Activated B cell treated with CpG ODN at 0.5 μM for 24 hours (primary cell): ENCODE measurements around the gene THSD4. TPM values are rescaled to one million over a fixed set of nuclear protein-coding genes. Genes with fewer than 3 reads are reported as not detected.

Experiments
- ATAC-seq: fragments of 200-7000 bp; cut with Tn5 transposase; one replicate; pipeline ENCODE4 v1.10.0; 2021; ENCODE audit warnings: low read depth, mild to moderate bottlenecking, moderate library complexity
- CTCF ChIA-PET: fragments of 350-600 bp; sonication (Branson Sonifier 250); formaldehyde crosslinking; loops from one replicate; lab custom pipeline; 2021; ENCODE audit warnings: antibody characterized with exemption; lab: Charles Lee
- POLR2A ChIA-PET: fragments of 350-600 bp; sonication (Branson Sonifier 250); formaldehyde crosslinking; loops from one replicate; lab custom pipeline; 2021; ENCODE audit warnings: antibody characterized with exemption; lab: Charles Lee
- DNase-seq: peaks from one replicate; pipeline ENCODE4 v3.0.0; 2022
- H3K27ac Mint-ChIP-seq: one replicate; pipeline ENCODE4 v1.8.0; 2020; ENCODE audit warnings: mixed read lengths
- H3K27me3 Mint-ChIP-seq: one replicate; pipeline ENCODE4 v1.8.0; 2021; ENCODE audit warnings: mixed read lengths
- H3K36me3 Mint-ChIP-seq: one replicate; pipeline ENCODE4 v1.8.0; 2021; ENCODE audit warnings: low read depth, mixed read lengths
- H3K4me1 Mint-ChIP-seq: one replicate; pipeline ENCODE4 v1.8.0; 2021; ENCODE audit warnings: mixed read lengths
- H3K4me3 Mint-ChIP-seq: one replicate; pipeline ENCODE4 v1.8.0; 2020; ENCODE audit warnings: mild to moderate bottlenecking, mixed read lengths
- H3K9me3 Mint-ChIP-seq: one replicate; pipeline ENCODE4 v1.8.0; 2020; ENCODE audit warnings: mixed read lengths
- intact Hi-C: fragments of 100-400 bp; cut with micrococcal nuclease; formaldehyde crosslinking; loops from one replicate; pipeline ENCODE4 v1.15.1; 2024
- total RNA-seq: library from RNA; stranded (reverse); gene quantifications from 2 replicates; pipeline ENCODE4 v1.2.3, GENCODE V29; 2022
- TF ChIP-seq, protein P1 (sequence below): fragments of 200-600 bp; IDR thresholded peaks from one replicate; pipeline ENCODE4 v1.8.0; 2022; ENCODE audit warnings: antibody characterized with exemption, mild to moderate bottlenecking

Gene THSD4
- total RNA-seq, 1 donor from 2014 or later, result not detected

DNA sequence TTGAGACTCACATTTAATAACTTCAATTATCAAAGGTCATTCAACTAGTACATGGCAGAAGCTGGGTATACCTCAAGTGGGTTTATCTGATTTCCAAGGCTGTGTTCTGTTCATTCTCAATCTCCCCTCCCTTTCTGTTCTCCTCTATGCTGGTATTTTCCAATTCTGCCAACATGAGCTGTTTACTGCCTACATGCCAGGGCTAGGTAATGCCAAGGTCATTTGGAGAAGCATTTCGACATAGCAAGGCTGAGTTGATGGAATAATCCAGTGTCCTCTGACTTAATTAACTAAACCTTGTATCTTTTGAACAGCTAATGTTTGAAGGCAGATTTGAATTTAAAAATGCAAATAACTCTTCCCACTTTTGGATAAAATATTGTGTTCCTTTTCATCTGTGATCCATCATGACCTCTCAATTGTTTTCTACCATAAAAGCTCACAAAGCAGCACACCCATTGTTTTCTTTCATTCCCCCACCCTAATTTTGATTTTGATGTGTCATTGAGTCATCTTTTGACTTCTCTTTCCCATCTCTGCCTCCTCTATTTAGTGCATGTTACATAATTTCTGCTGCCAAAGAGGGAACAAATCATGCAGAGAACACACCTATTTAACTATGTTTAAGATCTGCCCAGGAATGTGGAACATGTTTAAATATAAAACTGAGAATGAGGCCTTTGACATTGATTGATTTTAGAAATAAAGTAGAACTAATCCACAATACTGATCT, 386.2 kb downstream of the THSD4 start:
- no peaks in the 10 kb centered on the region for H3K4me1 Mint-ChIP-seq
- H3K27ac Mint-ChIP-seq, result no peak overlapping the region
- intact Hi-C loops, result no loop called here
- H3K4me3 Mint-ChIP-seq, result no peak overlapping the region
- DNase-seq, result no peak
- ChIA-PET CTCF (no interaction called here), POLR2A (no interaction called here)
- H3K9me3 Mint-ChIP-seq, result peaks cover 7% of the 10 kb centered on the region
- TF ChIP-seq, protein P1, sequence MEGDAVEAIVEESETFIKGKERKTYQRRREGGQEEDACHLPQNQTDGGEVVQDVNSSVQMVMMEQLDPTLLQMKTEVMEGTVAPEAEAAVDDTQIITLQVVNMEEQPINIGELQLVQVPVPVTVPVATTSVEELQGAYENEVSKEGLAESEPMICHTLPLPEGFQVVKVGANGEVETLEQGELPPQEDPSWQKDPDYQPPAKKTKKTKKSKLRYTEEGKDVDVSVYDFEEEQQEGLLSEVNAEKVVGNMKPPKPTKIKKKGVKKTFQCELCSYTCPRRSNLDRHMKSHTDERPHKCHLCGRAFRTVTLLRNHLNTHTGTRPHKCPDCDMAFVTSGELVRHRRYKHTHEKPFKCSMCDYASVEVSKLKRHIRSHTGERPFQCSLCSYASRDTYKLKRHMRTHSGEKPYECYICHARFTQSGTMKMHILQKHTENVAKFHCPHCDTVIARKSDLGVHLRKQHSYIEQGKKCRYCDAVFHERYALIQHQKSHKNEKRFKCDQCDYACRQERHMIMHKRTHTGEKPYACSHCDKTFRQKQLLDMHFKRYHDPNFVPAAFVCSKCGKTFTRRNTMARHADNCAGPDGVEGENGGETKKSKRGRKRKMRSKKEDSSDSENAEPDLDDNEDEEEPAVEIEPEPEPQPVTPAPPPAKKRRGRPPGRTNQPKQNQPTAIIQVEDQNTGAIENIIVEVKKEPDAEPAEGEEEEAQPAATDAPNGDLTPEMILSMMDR, result no peak
- no peak for ATAC-seq
- no peaks in the 10 kb centered on the region for H3K36me3 Mint-ChIP-seq
- H3K27me3 Mint-ChIP-seq, result peaks cover 6% of the 10 kb centered on the region

GRCh38 chr15:71502077-71502432, 386.8 kb downstream of the THSD4 start:
- DNase-seq (no peak), ATAC-seq (no peak)
- TF ChIP-seq, protein P1, result no peak
- Mint-ChIP-seq H3K4me1 (no peaks in the 10 kb centered on the region), H3K27ac (no peak overlapping the region), H3K27me3 (peaks cover 6% of the 10 kb centered on the region), H3K4me3 (no peak overlapping the region), H3K36me3 (no peaks in the 10 kb centered on the region), H3K9me3 (peaks cover 7% of the 10 kb centered on the region)
- CTCF ChIA-PET, result no interaction called here
- POLR2A ChIA-PET, result no interaction called here
- intact Hi-C loops, result no loop called here

DNA sequence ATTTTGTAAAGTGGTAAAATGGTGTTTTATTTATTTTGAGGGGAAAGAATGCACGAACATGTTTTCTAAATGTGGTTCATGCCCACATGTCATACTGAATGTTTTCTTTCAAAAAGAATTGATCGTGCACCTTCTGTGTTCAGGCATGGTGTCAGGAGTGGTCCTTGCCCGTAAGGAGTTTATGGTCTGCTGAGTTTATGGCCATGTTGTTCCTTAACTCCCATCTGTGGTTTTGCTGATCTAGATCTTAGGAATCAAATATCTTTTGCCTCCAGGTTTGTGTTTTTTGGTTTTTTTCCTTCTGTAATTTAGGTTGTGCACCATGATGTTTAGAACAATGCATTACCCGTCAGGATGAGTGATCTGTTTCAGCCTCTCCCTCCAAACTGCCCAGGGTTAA, 390.7 kb downstream of the THSD4 start:
- H3K9me3 Mint-ChIP-seq, result no peaks in the 10 kb centered on the region
- ATAC-seq, result no peak
- H3K27ac Mint-ChIP-seq, result no peak overlapping the region
- ChIA-PET POLR2A (no interaction called here), CTCF (no interaction called here)
- H3K4me1 Mint-ChIP-seq, result no peaks in the 10 kb centered on the region
- H3K36me3 Mint-ChIP-seq, result no peaks in the 10 kb centered on the region
- no peak for DNase-seq
- TF ChIP-seq, protein P1, result no peak
- H3K27me3 Mint-ChIP-seq, result peaks cover 1% of the 10 kb centered on the region
- H3K4me3 Mint-ChIP-seq, result no peak overlapping the region
- intact Hi-C loops, result no loop called here

- intact Hi-C loops, result no loop called here
- CTCF ChIA-PET, result no interaction called here
- H3K4me3 Mint-ChIP-seq, result no peak overlapping the region
- H3K27ac Mint-ChIP-seq, result no peak overlapping the region
- H3K9me3 Mint-ChIP-seq, result no peaks in the 10 kb centered on the region
- no peaks in the 10 kb centered on the region for H3K36me3 Mint-ChIP-seq
- POLR2A ChIA-PET, result no interaction called here
- no peaks in the 10 kb centered on the region for H3K27me3 Mint-ChIP-seq
- no peaks in the 10 kb centered on the region for H3K4me1 Mint-ChIP-seq
- no peak for ATAC-seq
- TF ChIP-seq, protein P1, result no peak
- no peak for DNase-seq
Observed at GRCh38 chr15:71506946-71507345, 391.7 kb downstream of the THSD4 start.

DNA sequence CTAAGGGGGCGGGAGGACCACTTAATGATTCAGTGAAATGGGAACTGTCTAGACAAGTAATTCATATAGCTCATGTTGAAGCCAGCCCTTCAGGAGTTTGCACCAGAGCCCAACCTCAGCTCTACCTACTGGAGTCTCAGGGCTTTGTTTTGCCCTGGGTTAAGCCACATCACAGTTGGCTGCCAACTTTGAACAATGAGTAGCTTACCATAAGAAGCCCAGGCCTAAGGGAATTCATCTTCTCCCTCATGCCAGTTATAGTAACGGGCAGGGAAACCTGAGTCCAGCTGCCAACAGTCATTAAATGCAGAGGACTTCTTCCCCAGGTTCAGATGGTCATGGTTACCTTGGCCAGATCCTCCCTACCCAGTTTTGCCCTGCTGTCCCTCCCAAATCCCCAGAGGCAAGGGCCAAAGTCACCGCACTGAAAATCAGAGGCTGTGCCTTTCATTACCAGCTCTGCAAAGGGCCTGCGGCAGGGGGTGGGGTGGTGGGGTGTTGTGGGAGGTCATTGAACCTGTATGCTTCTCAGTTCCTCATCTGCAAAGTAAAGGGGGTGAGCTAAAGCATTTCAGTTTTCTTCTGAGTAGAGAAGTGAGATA, 392.9 kb downstream of the THSD4 start:
- ChIA-PET CTCF (no interaction called here), POLR2A (no interaction called here)
- no peak overlapping the region for H3K27ac Mint-ChIP-seq
- no peak overlapping the region for H3K4me3 Mint-ChIP-seq
- TF ChIP-seq, protein P1, result no peak
- ATAC-seq, result no peak
- no peaks in the 10 kb centered on the region for H3K9me3 Mint-ChIP-seq
- no peaks in the 10 kb centered on the region for H3K27me3 Mint-ChIP-seq
- H3K36me3 Mint-ChIP-seq, result no peaks in the 10 kb centered on the region
- H3K4me1 Mint-ChIP-seq, result no peaks in the 10 kb centered on the region
- intact Hi-C loops, result no loop called here
- DNase-seq, result no peak
